GM12801 (cell line): ENCODE data around the gene REEP6.

Experiments used
- CTCF ChIP-seq: IDR thresholded peaks from one replicate; pipeline ENCODE4 v1.5.1; 2011; ENCODE audit warnings: control low read depth; ENCODE audit not compliant: insufficient read length; ENCODE audit errors: extremely low read depth

REEP6 gene

GRCh38 chr19:1460033-1460995 lies 30.7 kb upstream of the REEP6 start:
- TF ChIP-seq CTCF, result no peak

- no peak for TF ChIP-seq CTCF
Measured at GRCh38 chr19:1461862-1462261, 29.1 kb upstream of the REEP6 start.

- no peak for TF ChIP-seq CTCF
Measured at GRCh38 chr19:1465191-1466016, 25.6 kb upstream of the REEP6 start.

- TF ChIP-seq CTCF, result no peak
Measured at GRCh38 chr19:1466018-1466460, 24.9 kb upstream of the REEP6 start.

- no peak for TF ChIP-seq CTCF
Measured at GRCh38 chr19:1466461-1467214, 24.3 kb upstream of the REEP6 start.

- TF ChIP-seq CTCF, result no peak
Measured at GRCh38 chr19:1467215-1467489, 23.8 kb upstream of the REEP6 start.
